ENCODE results near the gene TADA1. TPM values are rescaled to one million over a fixed set of nuclear protein-coding genes. Genes with fewer than 3 reads are reported as not detected.

The TADA1 gene
- polyA plus RNA-seq (2011; rRNA removed) (22.4 and 25.6 TPM in 2 replicates), polyA plus RNA-seq (2017; fragmentation: RNase III; extraction: RNeasy Plus Mini Kit Qiagen cat#74134 plus additional on column Dnase treatment) (10.5 to 13.0 TPM (median 11.4 TPM) in 3 replicates), polyA minus RNA-seq (2011; rRNA and poly(A)+ RNA removed) (15.2 and 16.7 TPM in 2 replicates)
- 11.8 and 12.0 TPM in 2 replicates for polyA plus RNA-seq (2012; cell fraction: cytosol; rRNA removed)
- polyA plus RNA-seq (2012; cell fraction: nucleus; rRNA removed) = 9.1 and 14.6 TPM in 2 replicates

DNA sequence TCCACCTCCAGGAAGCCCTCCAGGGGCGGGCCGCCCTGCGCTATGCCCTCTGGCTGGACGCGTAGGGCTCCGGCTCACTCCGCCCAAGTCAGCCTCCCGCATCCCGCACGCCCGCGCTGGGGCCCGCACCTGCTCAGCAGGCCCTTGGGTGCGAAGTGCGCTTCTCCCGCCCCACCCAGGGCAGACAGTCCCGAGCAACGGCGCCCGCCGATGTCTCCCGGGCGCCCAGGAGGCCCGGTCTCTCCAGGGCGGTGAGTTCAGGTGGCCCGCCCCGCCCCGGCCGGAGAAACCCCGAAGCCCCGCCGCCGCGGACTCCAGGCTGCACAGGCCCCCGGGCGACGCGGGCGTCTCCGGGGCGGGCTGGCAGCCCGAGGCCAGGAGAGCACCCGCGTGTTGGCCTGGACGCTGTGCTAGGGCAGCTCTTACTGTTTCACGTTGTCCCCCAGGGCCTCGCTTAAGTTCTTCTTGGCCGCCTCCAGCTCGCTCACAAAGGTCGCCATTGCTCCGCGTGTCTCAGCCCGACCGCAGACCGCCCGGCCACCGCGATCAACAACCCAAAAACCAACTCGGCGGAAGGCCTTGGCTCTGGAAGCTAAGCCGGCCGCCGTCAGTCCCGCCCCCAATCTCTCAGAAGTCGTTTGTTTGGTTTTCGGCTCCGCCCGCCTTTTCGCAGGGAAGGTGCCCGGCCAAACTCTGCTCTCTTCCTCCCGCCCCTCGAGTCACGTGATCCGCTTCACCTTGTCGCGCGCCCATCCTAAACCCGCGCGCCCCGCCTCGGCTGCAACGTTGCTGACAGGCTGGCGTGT lies at the start of gene TADA1:
TADA1 (minus strand) TSS at position 531 of the 806 bp plus-strand sequence; CDS start at position 500, 31 bp downstream.
- WGBS (ENCODE audit: missing lambda C conversion rate) = 1% methylated on average over 43 of the region's 84 CpGs
- CTCF ChIA-PET = interaction anchor here (0.8 to 1.3 kb wide), 4 partner anchors 12 to 183 kb away, joined by 3 to 5 read pairs (median 4); no protein-coding TSS in a partner anchor
- TF ChIP-seq RFX5 (IDR thresholded peaks at IDR 0.05) (no peak; the same call in 1 of the 2 replicates), PHF8 (IDR thresholded peaks at IDR 0.05; ENCODE audit: borderline replicate concordance, low read depth) (peak; percentile 91), MAZ (IDR thresholded peaks at IDR 0.05; ENCODE audit: borderline replicate concordance, low read depth, low read length) (no peak), HOXA7 (CRISPR knock-in tag; IDR thresholded peaks at IDR 0.05) (no peak), NPAS2 (CRISPR knock-in tag; IDR thresholded peaks at IDR 0.05; ENCODE audit: borderline replicate concordance) (no peak), REST (IDR thresholded peaks at IDR 0.05) (no peak), SREBF2 (IDR thresholded peaks at IDR 0.05) (no peak), RCOR1 (IDR thresholded peaks at IDR 0.05; ENCODE audit: low read depth, low read length) (no peak), CBX2 (IDR thresholded peaks at IDR 0.05; ENCODE audit: borderline replicate concordance, low read depth) (no peak), GATA3 (IDR thresholded peaks at IDR 0.05; ENCODE audit: borderline replicate concordance) (no peak), FOXS1 (CRISPR knock-in tag; IDR thresholded peaks at IDR 0.05) (0 out of 2 replicates have a peak, but pooled peaks have one; percentile 9), RNF2 (IDR thresholded peaks at IDR 0.05; ENCODE audit: borderline replicate concordance, low read depth) (no peak), HOXB13 (CRISPR knock-in tag; IDR thresholded peaks at IDR 0.05; ENCODE audit: low read depth) (no peak), JUNB (IDR thresholded peaks at IDR 0.05) (no peak), EP300 (IDR thresholded peaks at IDR 0.05) (no peak), TP53 (CRISPR knock-in tag; IDR thresholded peaks at IDR 0.05) (no peak), ZNF302 (CRISPR knock-in tag; IDR thresholded peaks at IDR 0.05) (no peak), USF2 (IDR thresholded peaks at IDR 0.05) (peak; percentile 97), JUN (IDR thresholded peaks at IDR 0.05) (peak in 1 of 2 experiments; percentile 84; a peak in 3 of 5 replicates), HEYL (CRISPR knock-in tag; IDR thresholded peaks at IDR 0.05) (no peak), EHMT2 (IDR thresholded peaks at IDR 0.05; ENCODE audit: low read depth) (no peak), HDAC2 (IDR thresholded peaks at IDR 0.05) (no peak), ZC3H11A (IDR thresholded peaks at IDR 0.05) (no peak), POLR2AphosphoS2 (conservative IDR thresholded peaks at IDR 0.05; ENCODE audit: low read length) (no peak), POLR2A (IDR thresholded peaks at IDR 0.05; ENCODE audit: low read length) (peak; percentile 60), MAFK (IDR thresholded peaks at IDR 0.05; ENCODE audit: partially characterized antibody) (no peak), EHF (CRISPR knock-in tag; IDR thresholded peaks at IDR 0.05) (no peak), ESRRA (IDR thresholded peaks at IDR 0.05; ENCODE audit: borderline replicate concordance, low read length) (no peak), BHLHE40 (IDR thresholded peaks at IDR 0.05; ENCODE audit: low read depth, low read length) (peak; percentile 47; the same call in 1 of the 2 replicates)
- TF ChIP-seq, protein P1, sequence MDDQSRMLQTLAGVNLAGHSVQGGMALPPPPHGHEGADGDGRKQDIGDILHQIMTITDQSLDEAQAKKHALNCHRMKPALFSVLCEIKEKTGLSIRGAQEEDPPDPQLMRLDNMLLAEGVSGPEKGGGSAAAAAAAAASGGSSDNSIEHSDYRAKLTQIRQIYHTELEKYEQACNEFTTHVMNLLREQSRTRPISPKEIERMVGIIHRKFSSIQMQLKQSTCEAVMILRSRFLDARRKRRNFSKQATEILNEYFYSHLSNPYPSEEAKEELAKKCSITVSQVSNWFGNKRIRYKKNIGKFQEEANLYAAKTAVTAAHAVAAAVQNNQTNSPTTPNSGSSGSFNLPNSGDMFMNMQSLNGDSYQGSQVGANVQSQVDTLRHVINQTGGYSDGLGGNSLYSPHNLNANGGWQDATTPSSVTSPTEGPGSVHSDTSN (IDR thresholded peaks at IDR 0.05) = no peak
- TF ChIP-seq, protein P2, sequence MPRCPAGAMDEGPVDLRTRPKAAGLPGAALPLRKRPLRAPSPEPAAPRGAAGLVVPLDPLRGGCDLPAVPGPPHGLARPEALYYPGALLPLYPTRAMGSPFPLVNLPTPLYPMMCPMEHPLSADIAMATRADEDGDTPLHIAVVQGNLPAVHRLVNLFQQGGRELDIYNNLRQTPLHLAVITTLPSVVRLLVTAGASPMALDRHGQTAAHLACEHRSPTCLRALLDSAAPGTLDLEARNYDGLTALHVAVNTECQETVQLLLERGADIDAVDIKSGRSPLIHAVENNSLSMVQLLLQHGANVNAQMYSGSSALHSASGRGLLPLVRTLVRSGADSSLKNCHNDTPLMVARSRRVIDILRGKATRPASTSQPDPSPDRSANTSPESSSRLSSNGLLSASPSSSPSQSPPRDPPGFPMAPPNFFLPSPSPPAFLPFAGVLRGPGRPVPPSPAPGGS (IDR thresholded peaks at IDR 0.05) = 0 out of 3 replicates have a peak, but pooled peaks have one; percentile 50
- TF ChIP-seq, protein P3, sequence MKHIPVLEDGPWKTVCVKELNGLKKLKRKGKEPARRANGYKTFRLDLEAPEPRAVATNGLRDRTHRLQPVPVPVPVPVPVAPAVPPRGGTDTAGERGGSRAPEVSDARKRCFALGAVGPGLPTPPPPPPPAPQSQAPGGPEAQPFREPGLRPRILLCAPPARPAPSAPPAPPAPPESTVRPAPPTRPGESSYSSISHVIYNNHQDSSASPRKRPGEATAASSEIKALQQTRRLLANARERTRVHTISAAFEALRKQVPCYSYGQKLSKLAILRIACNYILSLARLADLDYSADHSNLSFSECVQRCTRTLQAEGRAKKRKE (CRISPR knock-in tag; IDR thresholded peaks at IDR 0.05; ENCODE audit: low read depth) = no peak
- TF ChIP-seq, protein P4, sequence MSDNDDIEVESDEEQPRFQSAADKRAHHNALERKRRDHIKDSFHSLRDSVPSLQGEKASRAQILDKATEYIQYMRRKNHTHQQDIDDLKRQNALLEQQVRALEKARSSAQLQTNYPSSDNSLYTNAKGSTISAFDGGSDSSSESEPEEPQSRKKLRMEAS (IDR thresholded peaks at IDR 0.05) = peak; percentile 90

More for the DNA sequence above, at the start of gene TADA1:
- Histone ChIP-seq H3K4me1 (peaks cover 11% of the 10 kb centered on the region; the same call in 2 of the 3 replicates), H3K27ac (peak within 1 kb of the TSS; percentile 93 to 97), H3K4me2 (peak within 1 kb of the TSS; percentile 81), H3K9me3 (no peaks in the 10 kb centered on the region), H3K4me3 (peak within 1 kb of the TSS; percentile 75)
- DNase-seq (ENCODE audit: low read depth in 1 of 2, low spot score in 1 of 2) (peak; percentile 82 to 99), ATAC-seq (peak; percentile 95 to 96), FAIRE-seq (no peak)
- POLR2A ChIA-PET = interaction anchor here (1.1 to 2.0 kb wide), 5 partner anchors 10 to 344 kb away, joined by 3 to 30 read pairs (median 5); partner anchors contain the start of genes POGK and POU2F1
